ENCODE data around the gene FGF10. TPM values are rescaled to one million over a fixed set of nuclear protein-coding genes. Genes with fewer than 3 reads are reported as not detected.
A peak's percentile ranks its signal among the peaks of the same experiment; 100 is the strongest.

The FGF10 gene
- polyA plus RNA-seq, 2 donors = 0.37 to 0.56 TPM

DNA sequence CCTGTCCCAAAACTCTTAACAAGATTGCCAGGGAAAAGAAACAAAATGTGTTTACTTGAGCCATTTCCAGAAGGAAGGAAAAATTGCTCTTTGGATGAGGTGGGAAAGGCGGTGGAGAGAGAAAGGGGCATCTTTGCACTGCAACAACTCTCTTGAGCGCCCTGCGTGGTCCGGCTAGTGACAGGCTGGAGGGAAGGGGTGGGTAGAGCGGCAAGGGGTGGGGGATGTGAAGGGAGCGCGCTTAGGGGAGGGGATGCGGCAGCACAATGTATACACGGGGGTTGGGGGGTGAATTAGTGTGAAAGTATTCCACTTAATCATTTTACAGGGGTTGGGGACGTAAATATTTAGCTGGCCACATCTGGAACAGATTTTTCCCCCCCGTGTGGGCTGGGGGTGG, 1.3 kb downstream of the FGF10 start:
- no peaks in the 10 kb centered on the region for H3K9me3 ChIP-seq (ENCODE audit: control insufficient read depth in 2 of 2, insufficient read depth in 1 of 2, low read depth in 1 of 2, low read length in 1 of 2)
- H3K27ac ChIP-seq (ENCODE audit: low read depth in 2 of 2, low read length in 1 of 2) = no peak overlapping the region
- H3K4me1 ChIP-seq (ENCODE audit: control insufficient read depth in 2 of 2, insufficient read depth in 2 of 2, low read length in 1 of 2) = no peaks in the 10 kb centered on the region
- H3K36me3 ChIP-seq (ENCODE audit: control insufficient read depth in 2 of 2, insufficient read depth in 2 of 2, low read length in 1 of 2) = no peaks in the 10 kb centered on the region
- WGBS, 2 donors = 11 to 14% methylated on average over 11 of the region's 11 CpGs
- peaks cover 0 to 6% of the 10 kb centered on the region in 2 donors for H3K27me3 ChIP-seq (ENCODE audit: control insufficient read depth in 1 of 2, insufficient read depth in 2 of 2, low read length in 2 of 2)
- peak overlapping the region; percentile 36 to 44 for H3K4me3 ChIP-seq (ENCODE audit: low read depth in 1 of 2, low read length in 2 of 2)

DNA sequence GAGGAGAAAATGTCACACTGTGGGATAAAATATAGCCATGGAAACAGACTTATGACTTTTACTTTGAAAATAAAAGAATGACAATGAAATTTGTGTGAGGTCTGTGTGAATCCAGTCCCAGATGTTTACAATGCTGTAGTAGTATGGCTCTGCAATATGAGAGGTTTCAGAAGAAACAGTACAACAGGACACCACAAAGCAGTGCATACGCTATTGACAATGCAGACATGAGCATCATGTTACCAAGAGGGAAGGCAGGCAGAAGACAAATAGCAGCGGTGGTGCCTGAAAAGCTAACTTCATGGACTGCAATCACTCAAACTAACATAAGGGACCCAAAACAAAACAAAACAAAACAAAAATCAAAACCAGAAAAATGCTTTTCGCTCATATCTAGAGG, 1.8 kb downstream of the FGF10 start:
- Histone ChIP-seq H3K4me3 (ENCODE audit: low read depth in 1 of 2, low read length in 2 of 2) (peak overlapping the region in 1 of 2 donors; percentile 44), H3K9me3 (ENCODE audit: control insufficient read depth in 2 of 2, insufficient read depth in 1 of 2, low read depth in 1 of 2, low read length in 1 of 2) (no peaks in the 10 kb centered on the region), H3K4me1 (ENCODE audit: control insufficient read depth in 2 of 2, insufficient read depth in 2 of 2, low read length in 1 of 2) (no peaks in the 10 kb centered on the region), H3K27ac (ENCODE audit: low read depth in 2 of 2, low read length in 1 of 2) (no peak overlapping the region), H3K27me3 (ENCODE audit: control insufficient read depth in 1 of 2, insufficient read depth in 2 of 2, low read length in 2 of 2) (peaks cover 0 to 6% of the 10 kb centered on the region in 2 donors), H3K36me3 (ENCODE audit: control insufficient read depth in 2 of 2, insufficient read depth in 2 of 2, low read length in 1 of 2) (no peaks in the 10 kb centered on the region)
- WGBS, 2 donors = 11 to 13% methylated on average over 3 of the region's 3 CpGs

DNA sequence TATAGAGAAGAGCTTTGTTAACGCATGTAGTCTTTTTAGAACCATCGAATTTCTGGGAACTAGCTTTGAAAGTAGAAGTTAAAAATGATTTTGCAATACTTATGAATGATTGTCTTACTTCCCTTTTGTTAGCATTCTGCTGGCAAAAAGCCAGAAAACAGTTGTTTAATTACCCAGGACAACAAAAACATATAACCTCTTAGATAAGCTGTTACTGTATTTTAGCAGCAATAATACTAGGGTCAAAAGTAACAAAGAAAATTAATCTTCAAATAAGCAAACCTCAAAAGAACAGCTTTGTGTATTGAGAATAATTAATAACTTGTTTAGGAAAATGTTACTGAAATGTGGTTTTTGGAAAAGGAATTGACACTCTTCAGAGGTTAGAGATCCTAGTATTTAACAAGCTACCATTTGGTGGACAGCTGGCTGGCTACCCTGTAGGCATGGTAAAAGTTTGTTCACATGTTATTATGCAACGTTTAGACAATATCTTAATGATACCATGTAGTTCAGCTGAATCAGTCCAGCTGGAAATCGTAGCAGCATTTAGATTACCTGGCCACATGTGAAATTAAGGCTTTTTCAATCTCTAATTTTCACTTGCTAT, 3.8 kb downstream of the FGF10 start:
- Histone ChIP-seq H3K9me3 (ENCODE audit: control insufficient read depth in 2 of 2, insufficient read depth in 1 of 2, low read depth in 1 of 2, low read length in 1 of 2) (no peaks in the 10 kb centered on the region), H3K4me1 (ENCODE audit: control insufficient read depth in 2 of 2, insufficient read depth in 2 of 2, low read length in 1 of 2) (no peaks in the 10 kb centered on the region), H3K4me3 (ENCODE audit: low read depth in 1 of 2, low read length in 2 of 2) (peak overlapping the region in 1 of 2 donors; percentile 7), H3K36me3 (ENCODE audit: control insufficient read depth in 2 of 2, insufficient read depth in 2 of 2, low read length in 1 of 2) (no peaks in the 10 kb centered on the region), H3K27me3 (ENCODE audit: control insufficient read depth in 1 of 2, insufficient read depth in 2 of 2, low read length in 2 of 2) (peaks cover 0 to 6% of the 10 kb centered on the region in 2 donors), H3K27ac (ENCODE audit: low read depth in 2 of 2, low read length in 1 of 2) (no peak overlapping the region)
- 39 to 42% methylated on average over 4 of the region's 4 CpGs for WGBS, 2 donors

DNA sequence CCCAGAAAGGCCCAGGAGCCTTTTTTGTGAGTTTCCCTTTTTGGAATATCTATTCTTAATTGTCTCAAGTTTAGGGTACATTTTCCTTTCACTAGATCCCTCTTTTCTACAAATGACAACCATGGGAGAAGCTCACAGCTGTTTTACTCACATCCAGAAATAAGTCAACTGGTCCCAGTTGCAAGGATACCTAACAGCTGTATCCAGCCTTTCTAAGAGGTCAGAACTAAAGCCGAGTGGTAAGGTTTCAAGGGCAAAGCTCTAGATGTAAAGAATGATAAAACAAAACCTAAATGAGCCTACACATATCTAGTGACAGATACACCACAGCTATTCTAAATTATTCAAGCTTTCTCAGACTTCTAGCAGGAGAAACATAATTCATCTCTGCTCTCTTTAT, 4.4 kb downstream of the FGF10 start:
- Histone ChIP-seq H3K9me3 (ENCODE audit: control insufficient read depth in 2 of 2, insufficient read depth in 1 of 2, low read depth in 1 of 2, low read length in 1 of 2) (no peaks in the 10 kb centered on the region), H3K27me3 (ENCODE audit: control insufficient read depth in 1 of 2, insufficient read depth in 2 of 2, low read length in 2 of 2) (peaks cover 0 to 6% of the 10 kb centered on the region in 2 donors), H3K4me3 (ENCODE audit: low read depth in 1 of 2, low read length in 2 of 2) (peak overlapping the region in 1 of 2 donors; percentile 7), H3K27ac (ENCODE audit: low read depth in 2 of 2, low read length in 1 of 2) (no peak overlapping the region), H3K36me3 (ENCODE audit: control insufficient read depth in 2 of 2, insufficient read depth in 2 of 2, low read length in 1 of 2) (no peaks in the 10 kb centered on the region), H3K4me1 (ENCODE audit: control insufficient read depth in 2 of 2, insufficient read depth in 2 of 2, low read length in 1 of 2) (no peaks in the 10 kb centered on the region)
- 28% methylated on average over 1 of the region's 1 CpG for WGBS, 2 donors

DNA sequence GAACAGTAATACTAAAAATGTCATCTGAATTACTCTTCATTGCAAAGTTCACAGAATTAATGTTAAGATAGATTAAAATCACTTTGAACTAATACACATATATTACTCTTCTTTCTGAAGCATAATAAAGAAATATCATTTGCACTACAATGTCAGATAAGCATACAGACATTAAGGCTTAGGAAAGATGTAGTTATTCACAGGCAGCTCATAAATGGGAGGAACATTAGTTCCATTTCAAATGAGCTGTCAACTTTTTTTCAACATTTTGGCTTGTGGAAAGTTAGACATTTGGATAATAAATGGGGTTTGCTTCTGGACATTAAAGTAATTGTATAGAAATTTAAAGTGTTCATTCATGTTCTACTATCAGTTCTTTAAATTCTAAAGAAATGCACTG, 6.3 kb downstream of the FGF10 start:
- Histone ChIP-seq H3K9me3 (ENCODE audit: control insufficient read depth in 2 of 2, insufficient read depth in 1 of 2, low read depth in 1 of 2, low read length in 1 of 2) (peaks cover 0 to 2% of the 10 kb centered on the region in 2 donors), H3K27me3 (ENCODE audit: control insufficient read depth in 1 of 2, insufficient read depth in 2 of 2, low read length in 2 of 2) (no peaks in the 10 kb centered on the region), H3K27ac (ENCODE audit: low read depth in 2 of 2, low read length in 1 of 2) (no peak overlapping the region), H3K4me3 (ENCODE audit: low read depth in 1 of 2, low read length in 2 of 2) (no peak overlapping the region), H3K4me1 (ENCODE audit: control insufficient read depth in 2 of 2, insufficient read depth in 2 of 2, low read length in 1 of 2) (no peaks in the 10 kb centered on the region), H3K36me3 (ENCODE audit: control insufficient read depth in 2 of 2, insufficient read depth in 2 of 2, low read length in 1 of 2) (no peaks in the 10 kb centered on the region)

DNA sequence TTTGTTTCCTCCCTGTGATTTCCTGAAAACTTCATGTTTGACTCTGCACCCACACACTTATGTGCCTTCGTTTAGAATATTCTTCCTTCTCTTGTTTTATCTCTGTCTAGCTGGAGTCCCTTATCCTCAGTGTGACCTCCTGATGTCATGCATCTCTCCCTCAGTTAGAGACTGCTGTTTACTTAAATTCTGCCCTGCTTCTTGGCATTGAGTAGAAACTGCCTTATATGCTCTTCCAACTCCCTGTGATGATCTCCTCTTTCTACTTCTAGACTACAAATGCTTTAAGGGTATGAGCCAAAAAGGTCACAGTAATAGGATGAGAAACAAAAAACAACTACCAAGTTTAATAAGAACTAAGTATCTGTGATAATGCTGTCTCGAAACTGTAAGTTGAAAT, 12.2 kb downstream of the FGF10 start:
- WGBS, 2 donors = 38 to 40% methylated on average over 2 of the region's 2 CpGs
- H3K27me3 ChIP-seq (ENCODE audit: control insufficient read depth in 1 of 2, insufficient read depth in 2 of 2, low read length in 2 of 2) = no peaks in the 10 kb centered on the region
- no peak overlapping the region for H3K4me3 ChIP-seq (ENCODE audit: low read depth in 1 of 2, low read length in 2 of 2)
- H3K9me3 ChIP-seq (ENCODE audit: control insufficient read depth in 2 of 2, insufficient read depth in 1 of 2, low read depth in 1 of 2, low read length in 1 of 2) = peaks cover 0 to 2% of the 10 kb centered on the region in 2 donors
- H3K27ac ChIP-seq (ENCODE audit: low read depth in 2 of 2, low read length in 1 of 2) = no peak overlapping the region
- H3K36me3 ChIP-seq (ENCODE audit: control insufficient read depth in 2 of 2, insufficient read depth in 2 of 2, low read length in 1 of 2) = no peaks in the 10 kb centered on the region
- peaks cover 0 to under 1% of the 10 kb centered on the region in 2 donors for H3K4me1 ChIP-seq (ENCODE audit: control insufficient read depth in 2 of 2, insufficient read depth in 2 of 2, low read length in 1 of 2)

DNA sequence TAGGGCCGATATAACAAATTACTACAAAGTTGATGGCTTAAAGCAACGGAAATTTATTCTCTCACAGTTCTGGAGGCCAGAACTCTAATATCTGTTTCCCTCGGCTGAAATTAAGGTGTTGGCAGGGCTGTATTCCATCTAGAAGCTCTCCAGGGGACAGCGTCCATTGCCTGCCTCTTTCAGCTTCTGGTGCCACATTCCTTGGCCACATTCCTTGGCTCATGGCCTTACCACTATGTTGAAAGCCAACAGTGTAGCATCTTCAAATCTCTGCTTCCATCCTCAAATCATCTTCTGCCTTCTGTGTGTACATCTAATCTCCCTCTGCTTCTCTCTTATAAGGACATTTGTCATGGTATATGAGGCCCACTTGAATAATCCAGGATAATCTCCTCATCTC, 17.2 kb downstream of the FGF10 start:
- Histone ChIP-seq H3K4me1 (ENCODE audit: control insufficient read depth in 2 of 2, insufficient read depth in 2 of 2, low read length in 1 of 2) (peaks cover 0 to 2% of the 10 kb centered on the region in 2 donors), H3K27ac (ENCODE audit: low read depth in 2 of 2, low read length in 1 of 2) (no peak overlapping the region), H3K9me3 (ENCODE audit: control insufficient read depth in 2 of 2, insufficient read depth in 1 of 2, low read depth in 1 of 2, low read length in 1 of 2) (no peaks in the 10 kb centered on the region), H3K4me3 (ENCODE audit: low read depth in 1 of 2, low read length in 2 of 2) (no peak overlapping the region), H3K36me3 (ENCODE audit: control insufficient read depth in 2 of 2, insufficient read depth in 2 of 2, low read length in 1 of 2) (no peaks in the 10 kb centered on the region), H3K27me3 (ENCODE audit: control insufficient read depth in 1 of 2, insufficient read depth in 2 of 2, low read length in 2 of 2) (no peaks in the 10 kb centered on the region)
- WGBS, 2 donors = 75 to 82% methylated on average over 4 of the region's 4 CpGs

DNA sequence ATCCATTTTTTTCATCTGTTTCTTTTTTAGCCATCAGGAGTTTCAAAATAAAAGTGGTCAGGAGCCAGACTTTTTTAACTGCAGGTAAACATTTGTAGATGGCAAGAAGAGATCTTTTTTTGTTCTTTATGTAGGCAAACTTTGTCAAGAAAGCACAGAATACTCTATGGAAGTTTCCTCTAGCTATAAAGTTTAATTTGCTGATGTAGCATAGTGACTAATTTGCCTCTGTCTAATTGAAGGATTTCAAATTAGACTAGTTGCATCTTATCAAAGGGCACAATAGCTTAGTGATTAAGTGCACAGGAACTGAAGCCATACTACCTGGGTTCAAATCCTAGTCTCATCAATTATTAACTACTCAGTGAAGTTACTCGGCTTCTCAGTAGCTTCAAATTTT, 22.0 kb downstream of the FGF10 start:
- H3K36me3 ChIP-seq (ENCODE audit: control insufficient read depth in 2 of 2, insufficient read depth in 2 of 2, low read length in 1 of 2) = no peaks in the 10 kb centered on the region
- H3K9me3 ChIP-seq (ENCODE audit: control insufficient read depth in 2 of 2, insufficient read depth in 1 of 2, low read depth in 1 of 2, low read length in 1 of 2) = no peaks in the 10 kb centered on the region
- peaks cover 0 to 2% of the 10 kb centered on the region in 2 donors for H3K4me1 ChIP-seq (ENCODE audit: control insufficient read depth in 2 of 2, insufficient read depth in 2 of 2, low read length in 1 of 2)
- 51 to 66% methylated on average over 1 of the region's 1 CpG for WGBS, 2 donors
- H3K27me3 ChIP-seq (ENCODE audit: control insufficient read depth in 1 of 2, insufficient read depth in 2 of 2, low read length in 2 of 2) = no peaks in the 10 kb centered on the region
- no peak overlapping the region for H3K27ac ChIP-seq (ENCODE audit: low read depth in 2 of 2, low read length in 1 of 2)
- no peak overlapping the region for H3K4me3 ChIP-seq (ENCODE audit: low read depth in 1 of 2, low read length in 2 of 2)

DNA sequence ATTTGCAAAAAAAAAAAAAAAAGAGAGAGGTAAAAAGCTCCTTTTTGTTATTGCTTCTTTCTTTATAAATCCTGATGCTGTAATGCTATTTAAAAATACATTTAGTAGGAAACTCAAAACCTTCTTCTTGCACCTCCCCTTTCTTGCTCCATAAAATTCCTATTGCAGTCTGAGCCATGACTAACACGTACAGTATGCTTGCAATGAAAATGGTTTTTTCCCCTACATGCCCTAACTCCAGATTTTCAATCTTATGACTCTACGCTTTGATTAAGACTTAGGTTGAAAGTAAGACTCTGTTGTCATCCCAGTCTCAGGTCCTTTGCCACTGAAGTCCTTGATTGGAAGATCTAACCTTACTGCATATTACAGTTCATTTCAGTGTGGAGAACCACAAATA, 23.9 kb downstream of the FGF10 start:
- Histone ChIP-seq H3K9me3 (ENCODE audit: control insufficient read depth in 2 of 2, insufficient read depth in 1 of 2, low read depth in 1 of 2, low read length in 1 of 2) (no peaks in the 10 kb centered on the region), H3K36me3 (ENCODE audit: control insufficient read depth in 2 of 2, insufficient read depth in 2 of 2, low read length in 1 of 2) (no peaks in the 10 kb centered on the region), H3K27me3 (ENCODE audit: control insufficient read depth in 1 of 2, insufficient read depth in 2 of 2, low read length in 2 of 2) (no peaks in the 10 kb centered on the region), H3K4me1 (ENCODE audit: control insufficient read depth in 2 of 2, insufficient read depth in 2 of 2, low read length in 1 of 2) (no peaks in the 10 kb centered on the region), H3K27ac (ENCODE audit: low read depth in 2 of 2, low read length in 1 of 2) (no peak overlapping the region), H3K4me3 (ENCODE audit: low read depth in 1 of 2, low read length in 2 of 2) (no peak overlapping the region)
- WGBS, 2 donors = 43 to 46% methylated on average over 2 of the region's 2 CpGs

DNA sequence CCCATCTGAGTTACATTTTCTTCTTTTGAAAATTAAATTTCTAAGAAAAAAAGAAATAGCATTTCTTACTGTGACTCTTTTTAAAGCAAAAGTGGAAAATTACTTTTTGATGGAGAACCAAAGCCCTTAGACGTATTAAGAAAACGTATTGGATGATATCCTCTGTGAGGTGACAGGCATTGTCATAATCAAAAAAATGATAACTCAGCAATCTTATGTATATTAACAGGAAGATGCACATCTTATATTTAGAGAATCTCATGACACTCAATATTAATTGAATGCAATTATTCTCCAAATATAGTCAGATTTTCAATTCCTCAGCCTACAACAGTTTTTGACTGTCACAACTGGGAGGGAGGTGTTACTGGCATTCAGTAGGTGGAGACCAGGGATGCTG, 25.1 kb downstream of the FGF10 start:
- Histone ChIP-seq H3K4me1 (ENCODE audit: control insufficient read depth in 2 of 2, insufficient read depth in 2 of 2, low read length in 1 of 2) (no peaks in the 10 kb centered on the region), H3K4me3 (ENCODE audit: low read depth in 1 of 2, low read length in 2 of 2) (no peak overlapping the region), H3K9me3 (ENCODE audit: control insufficient read depth in 2 of 2, insufficient read depth in 1 of 2, low read depth in 1 of 2, low read length in 1 of 2) (no peaks in the 10 kb centered on the region), H3K27me3 (ENCODE audit: control insufficient read depth in 1 of 2, insufficient read depth in 2 of 2, low read length in 2 of 2) (no peaks in the 10 kb centered on the region), H3K36me3 (ENCODE audit: control insufficient read depth in 2 of 2, insufficient read depth in 2 of 2, low read length in 1 of 2) (no peaks in the 10 kb centered on the region), H3K27ac (ENCODE audit: low read depth in 2 of 2, low read length in 1 of 2) (no peak overlapping the region)
- WGBS, 2 donors = 90 to 95% methylated on average over 2 of the region's 2 CpGs
